Activated T-helper 1 cell treated with anti-CD3 and anti-CD28 coated beads, Interleukin-12 subunit alpha, Interleukin-12 subunit beta, Interleukin-2, Interleukin-4 antibody, amounts not matched to agents 30 ng/mL and 10 ng/mL and 1 ng/mL, durations not matched to agents 14 hours and 24 hours and 36 hours (primary cell): ENCODE results near the gene BANP. TPM values are rescaled to one million over a fixed set of nuclear protein-coding genes. Genes with fewer than 3 reads are reported as not detected.
"Not testable (repeated sequence)": the region's sequence is repeated elsewhere in the genome, so short reads cannot be mapped to it uniquely, and the experiment has no call there.

Experiments used
- DNase-seq: peaks from one replicate; pipeline ENCODE4 v3.0.0; 2021; ENCODE audit warnings: low spot score
- H3K27ac Mint-ChIP-seq: one replicate; pipeline ENCODE4 v1.8.0; 2021; ENCODE audit warnings: mild to moderate bottlenecking, mixed read lengths
- H3K27me3 Mint-ChIP-seq: one replicate; pipeline ENCODE4 v1.8.0; 2022; ENCODE audit warnings: mild to moderate bottlenecking, moderate library complexity, mixed read lengths; ENCODE audit not compliant: insufficient read depth
- H3K36me3 Mint-ChIP-seq: one replicate; pipeline ENCODE4 v1.8.0; 2021; ENCODE audit warnings: low read depth, mixed read lengths
- H3K4me1 Mint-ChIP-seq: one replicate; pipeline ENCODE4 v1.8.0; 2021; ENCODE audit warnings: low read depth, mixed read lengths
- H3K4me3 Mint-ChIP-seq: one replicate; pipeline ENCODE4 v1.8.0; 2021; ENCODE audit warnings: mild to moderate bottlenecking, moderate library complexity, mixed read lengths
- H3K9me3 Mint-ChIP-seq: one replicate; pipeline ENCODE4 v1.8.0; 2021; ENCODE audit warnings: mixed read lengths
- intact Hi-C: fragments of 100-400 bp; cut with micrococcal nuclease; formaldehyde crosslinking; loops from one replicate; pipeline ENCODE4 v1.15.1; 2024
- total RNA-seq: library from RNA; stranded (reverse); gene quantifications from 2 replicates; pipeline ENCODE4 v1.2.3, GENCODE V29; 2022

The BANP gene
- total RNA-seq, 1 donor from 2014 or later: 35.5 TPM

DNA sequence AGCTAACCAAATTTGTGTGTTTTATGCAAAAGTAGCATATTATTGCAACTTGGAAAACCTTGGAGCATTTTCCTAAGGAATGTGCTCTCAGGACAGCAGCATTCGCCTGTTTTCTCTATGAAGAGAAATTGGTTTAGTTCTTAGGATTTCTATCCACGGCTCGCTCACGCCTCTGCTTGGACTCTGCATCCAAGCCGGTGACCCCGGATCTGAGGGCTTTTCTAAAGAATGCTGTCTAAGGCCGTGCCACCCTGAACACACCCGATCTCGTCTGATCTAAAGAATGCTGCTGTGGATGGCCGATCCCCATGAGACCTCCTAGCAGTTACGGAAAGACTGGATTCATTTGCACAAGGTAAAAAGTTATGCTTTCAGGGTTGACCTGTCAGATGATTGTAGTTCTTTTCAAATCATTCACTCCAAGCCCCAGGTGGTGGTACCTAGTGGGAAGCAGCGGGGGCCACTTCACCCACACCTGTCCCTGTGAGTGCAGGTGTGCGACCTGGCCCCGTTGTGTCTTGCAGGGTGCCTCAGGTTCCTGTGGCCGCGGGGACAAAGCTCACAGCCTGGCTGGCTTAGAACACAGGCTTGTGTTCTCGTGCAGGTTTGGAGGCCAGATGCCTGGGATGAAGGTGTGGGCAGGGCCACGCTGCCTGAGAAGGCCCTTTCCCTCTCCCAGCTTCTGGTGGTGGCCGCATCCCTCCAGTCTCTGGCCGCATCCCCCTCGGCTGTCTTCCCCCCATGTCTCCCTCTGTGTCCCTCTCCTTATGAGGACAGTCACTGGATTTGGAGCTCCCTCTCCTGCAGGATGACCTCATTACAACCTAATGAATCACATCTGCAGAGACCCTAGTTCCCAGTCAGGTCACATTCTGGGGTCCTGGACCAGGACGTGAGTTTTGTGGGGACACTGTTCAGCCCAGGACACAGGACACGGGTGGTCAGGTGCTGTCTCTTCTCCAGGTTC, 71.1 kb downstream of the BANP start:
- intact Hi-C loops: no loop called here
- H3K4me3 Mint-ChIP-seq: no peak overlapping the region
- H3K27me3 Mint-ChIP-seq: no peaks in the 10 kb centered on the region
- H3K9me3 Mint-ChIP-seq: no peaks in the 10 kb centered on the region
- peaks cover 3% of the 10 kb centered on the region for H3K36me3 Mint-ChIP-seq
- H3K4me1 Mint-ChIP-seq: peaks cover 7% of the 10 kb centered on the region
- no peak overlapping the region for H3K27ac Mint-ChIP-seq
- DNase-seq: no peak

DNA sequence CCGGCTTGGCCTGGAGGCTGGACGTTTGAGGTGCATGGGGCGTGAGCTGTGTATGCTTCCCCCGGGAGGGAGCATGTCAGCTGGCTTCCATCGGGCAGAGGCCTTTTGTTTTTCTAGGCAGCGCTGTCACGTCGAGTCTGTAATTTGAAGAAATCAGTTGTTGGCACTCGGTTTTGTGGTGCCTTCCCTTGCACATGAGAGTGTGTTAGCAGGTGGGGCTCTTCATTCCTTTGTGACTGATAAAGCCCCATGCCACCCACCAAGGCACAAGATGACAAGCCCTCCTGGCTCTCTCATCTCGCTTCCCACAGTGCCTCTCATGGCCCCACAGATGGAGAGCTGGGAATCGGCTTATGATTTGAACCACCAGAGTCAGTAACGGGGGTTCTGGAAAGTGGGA, 72.1 kb downstream of the BANP start:
- DNase-seq: no peak
- Mint-ChIP-seq H3K9me3 (no peaks in the 10 kb centered on the region), H3K27me3 (no peaks in the 10 kb centered on the region), H3K27ac (peak overlapping the region; percentile 65), H3K4me1 (peaks cover 7% of the 10 kb centered on the region), H3K4me3 (no peak overlapping the region), H3K36me3 (peaks cover 3% of the 10 kb centered on the region)
- intact Hi-C loops: no loop called here

DNA sequence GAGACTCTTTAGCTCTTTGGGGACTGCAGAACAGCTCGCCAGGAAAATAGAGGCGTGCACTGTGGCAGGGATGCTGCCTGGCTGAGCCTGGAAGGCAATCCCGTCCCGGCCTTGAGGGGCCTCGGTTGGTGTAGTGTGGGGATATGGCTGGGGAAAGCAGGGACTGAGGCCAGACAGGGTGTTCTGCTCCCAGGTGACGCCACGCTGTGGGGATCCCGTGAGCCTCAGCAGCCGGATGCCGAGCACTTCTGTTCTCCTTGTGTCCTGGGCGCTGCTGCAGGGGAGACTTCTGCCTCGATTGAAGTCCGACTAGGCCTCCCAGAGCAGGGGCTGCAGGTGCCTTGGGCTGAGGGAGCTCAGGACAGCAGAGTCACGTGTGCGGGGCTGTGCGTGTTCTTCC, 72.6 kb downstream of the BANP start:
- no peaks in the 10 kb centered on the region for H3K9me3 Mint-ChIP-seq
- intact Hi-C loops: no loop called here
- DNase-seq: no peak
- no peaks in the 10 kb centered on the region for H3K27me3 Mint-ChIP-seq
- peaks cover 7% of the 10 kb centered on the region for H3K4me1 Mint-ChIP-seq
- H3K4me3 Mint-ChIP-seq: no peak overlapping the region
- H3K36me3 Mint-ChIP-seq: peaks cover 5% of the 10 kb centered on the region
- peak overlapping the region; percentile 65 for H3K27ac Mint-ChIP-seq

DNA sequence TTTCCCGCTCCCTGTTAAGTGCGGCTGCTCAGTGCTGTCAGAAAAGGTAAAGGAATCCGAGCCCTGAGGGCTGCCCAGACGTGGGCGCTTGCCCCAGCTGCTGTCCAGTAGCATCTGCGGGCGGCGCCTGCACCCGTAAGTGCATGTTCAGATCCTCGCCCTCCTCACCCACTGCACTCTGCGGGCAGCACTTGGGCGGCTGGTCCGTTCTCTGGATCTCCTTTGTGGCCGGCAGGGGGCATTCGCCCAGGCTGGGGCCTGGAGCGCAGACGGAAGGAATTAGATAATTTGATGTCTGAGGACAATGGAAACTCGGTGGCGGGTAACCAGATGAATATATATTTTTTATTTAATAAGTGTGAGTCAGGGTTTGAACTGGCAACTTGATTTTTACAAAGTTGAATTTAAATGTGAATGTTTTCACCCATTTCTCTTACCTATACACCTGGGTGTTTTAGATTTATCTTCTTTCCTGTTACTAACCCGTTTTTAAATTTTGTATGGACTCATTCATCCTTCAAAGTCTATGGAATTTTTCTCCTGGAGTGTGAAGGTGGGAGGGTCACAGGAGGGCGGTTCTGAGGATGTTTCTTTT, 73.4 kb downstream of the BANP start:
- H3K9me3 Mint-ChIP-seq, H3K36me3 Mint-ChIP-seq, H3K4me3 Mint-ChIP-seq, DNase-seq, H3K4me1 Mint-ChIP-seq, H3K27ac Mint-ChIP-seq, H3K27me3 Mint-ChIP-seq, intact Hi-C loops: not testable (repeated sequence)

DNA sequence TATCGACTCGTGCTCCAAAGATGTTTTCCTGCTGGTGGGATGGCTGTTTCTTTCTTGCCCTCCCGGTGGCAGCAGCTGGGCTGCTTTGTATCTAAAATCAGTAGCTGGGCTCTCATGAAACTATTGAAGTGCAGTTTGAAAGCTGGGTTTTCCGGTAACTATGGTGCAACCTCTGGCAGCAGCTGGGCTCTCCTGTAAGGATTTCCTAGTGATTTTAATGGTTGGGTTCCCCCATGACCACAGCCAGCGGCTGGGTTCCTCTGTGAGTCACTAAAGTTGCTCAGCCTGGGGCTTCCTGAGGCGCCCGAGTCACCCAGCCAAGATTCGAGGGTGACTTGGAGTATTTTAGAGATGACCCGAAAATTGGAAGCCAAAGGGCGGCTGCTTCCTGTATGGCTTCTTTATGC, 73.9 kb downstream of the BANP start:
- H3K27ac Mint-ChIP-seq, H3K4me3 Mint-ChIP-seq: not testable (repeated sequence)

DNA sequence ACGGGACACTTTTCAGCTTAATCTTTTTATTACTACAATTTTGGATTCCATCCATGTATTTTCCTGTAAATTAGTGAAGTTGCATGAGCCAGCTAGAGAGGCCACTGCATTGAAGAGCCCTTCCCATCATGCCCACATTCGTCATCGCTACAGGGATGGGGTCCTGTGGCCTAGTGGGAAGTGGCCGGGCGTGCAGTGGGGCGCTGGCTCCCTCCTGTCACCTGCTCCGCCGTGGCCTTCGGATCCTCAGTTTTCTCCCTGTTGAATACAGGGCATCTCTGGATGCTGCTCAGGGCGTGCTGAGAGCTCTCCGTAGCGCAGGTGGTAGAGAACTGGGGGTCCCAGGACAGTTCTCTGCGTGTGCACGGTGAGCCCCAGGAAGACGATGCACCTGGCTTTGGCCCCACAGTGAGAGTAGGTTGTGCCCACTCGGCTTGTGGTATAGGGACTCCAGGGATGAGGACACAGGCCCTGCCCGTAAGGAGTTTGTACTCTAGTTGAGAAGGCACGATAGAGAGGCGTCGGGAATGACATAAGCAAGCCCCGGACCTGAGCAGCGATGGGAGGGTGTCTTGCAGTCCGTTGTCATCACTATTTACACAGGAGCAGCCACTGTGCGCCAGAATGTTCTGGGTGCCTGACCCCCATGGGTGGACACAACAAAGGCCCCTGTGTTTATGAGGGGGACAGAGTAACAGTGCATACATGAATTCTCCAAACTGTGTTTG, 74.8 kb downstream of the BANP start:
- H3K4me3 Mint-ChIP-seq, H3K27me3 Mint-ChIP-seq, H3K36me3 Mint-ChIP-seq, H3K4me1 Mint-ChIP-seq, H3K9me3 Mint-ChIP-seq, DNase-seq, intact Hi-C loops: not testable (repeated sequence)
- H3K27ac Mint-ChIP-seq: peak overlapping the region; percentile 59

More for the DNA sequence above, 73.9 kb downstream of the BANP start:
- H3K36me3 Mint-ChIP-seq, intact Hi-C loops, DNase-seq, H3K27me3 Mint-ChIP-seq, H3K4me1 Mint-ChIP-seq, H3K9me3 Mint-ChIP-seq: not testable (repeated sequence)

DNA sequence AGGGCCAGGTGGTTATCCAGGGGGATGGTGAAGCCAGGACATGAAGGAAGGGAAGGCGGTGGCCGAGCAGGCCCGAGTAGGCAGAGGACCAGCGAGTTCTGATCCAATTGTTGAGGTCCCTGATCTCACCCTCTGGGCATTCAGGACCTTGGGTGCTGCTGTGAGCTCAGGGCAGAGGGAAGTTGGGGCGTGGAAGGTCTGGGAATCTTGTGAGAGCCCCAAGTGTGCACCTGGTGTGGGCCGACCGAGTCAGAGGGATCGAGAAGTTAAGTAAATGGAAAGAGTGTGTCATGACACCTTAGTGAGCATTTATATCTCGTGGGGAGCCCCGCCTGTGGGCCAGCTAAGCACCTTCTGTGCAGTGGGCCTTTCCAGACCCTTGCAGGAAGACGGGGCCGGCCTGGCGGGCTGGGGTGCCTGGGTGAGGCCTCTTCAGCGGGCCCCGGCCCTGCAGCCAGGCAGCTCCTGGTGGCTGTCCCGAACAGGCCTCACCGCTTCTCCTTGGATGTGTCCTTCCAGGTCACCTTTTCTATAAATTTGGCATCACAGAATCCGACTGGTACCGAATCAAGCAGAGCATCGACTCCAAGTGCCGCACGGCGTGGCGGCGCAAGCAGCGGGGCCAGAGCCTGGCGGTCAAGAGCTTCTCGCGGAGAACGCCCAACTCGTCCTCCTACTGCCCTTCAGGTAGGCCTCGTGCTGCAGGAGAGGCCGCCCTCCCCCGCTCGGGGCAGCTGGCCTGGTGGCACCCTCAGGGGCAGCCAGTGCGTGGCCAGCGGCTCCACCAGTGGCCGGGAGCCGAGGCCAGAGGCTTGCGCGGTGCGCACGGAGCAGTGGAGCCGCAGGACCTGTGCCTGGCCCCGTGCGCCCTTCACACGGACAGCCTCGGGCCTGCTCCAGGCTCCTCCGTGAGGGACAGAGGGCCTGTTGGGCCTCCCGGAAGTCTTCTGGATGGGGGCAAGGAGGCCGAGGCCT, 76.0 kb downstream of the BANP start:
- no peak overlapping the region for H3K4me3 Mint-ChIP-seq
- H3K27me3 Mint-ChIP-seq: no peaks in the 10 kb centered on the region

DNA sequence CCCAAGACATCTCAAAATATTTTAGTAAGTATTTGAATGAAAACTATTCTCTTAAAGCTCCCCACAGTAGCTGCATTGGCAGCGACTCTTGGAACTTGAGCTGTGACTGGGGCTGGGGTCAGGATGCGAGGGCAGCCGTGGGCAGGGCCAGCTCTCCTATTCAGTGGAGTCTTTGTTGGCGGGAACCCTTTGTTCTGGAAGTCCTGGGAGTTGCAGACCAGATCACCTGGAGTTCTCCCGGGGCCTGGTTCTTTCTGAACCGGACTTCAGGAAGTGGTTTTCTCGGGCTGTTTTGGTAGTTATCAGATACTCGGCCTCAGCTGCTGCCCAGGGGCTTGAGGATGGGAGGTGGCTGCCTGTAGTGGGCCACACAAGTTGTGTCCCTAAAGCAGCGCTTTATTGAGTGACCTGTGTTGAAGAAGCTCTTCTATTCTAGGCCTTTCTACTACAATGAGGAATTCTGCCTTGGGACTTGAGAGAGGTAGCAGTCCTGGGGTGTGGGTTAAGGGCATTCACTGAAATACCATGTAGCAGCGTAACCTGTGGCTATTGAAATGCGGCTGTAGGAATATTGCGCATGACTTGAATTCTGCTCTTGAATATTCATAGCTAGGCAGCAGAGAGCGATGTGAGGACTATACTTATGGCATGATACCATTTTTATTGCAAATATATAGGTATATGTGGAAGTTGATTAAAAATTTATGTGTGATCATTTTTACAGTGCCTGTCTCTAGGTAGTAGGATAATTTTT, 77.1 kb downstream of the BANP start:
- H3K4me3 Mint-ChIP-seq, H3K27me3 Mint-ChIP-seq, H3K36me3 Mint-ChIP-seq, DNase-seq, H3K4me1 Mint-ChIP-seq, H3K27ac Mint-ChIP-seq, intact Hi-C loops, H3K9me3 Mint-ChIP-seq: not testable (repeated sequence)

More for the DNA sequence above, 76.0 kb downstream of the BANP start:
- DNase-seq: no peak
- intact Hi-C loops: no loop called here
- no peaks in the 10 kb centered on the region for H3K9me3 Mint-ChIP-seq
- H3K4me1 Mint-ChIP-seq: peaks cover 7% of the 10 kb centered on the region
- no peak overlapping the region for H3K27ac Mint-ChIP-seq
- peaks cover 5% of the 10 kb centered on the region for H3K36me3 Mint-ChIP-seq

GRCh38 chr16:88030498-88030897, 79.3 kb downstream of the BANP start:
- no peak overlapping the region for H3K4me3 Mint-ChIP-seq
- H3K27me3 Mint-ChIP-seq: no peaks in the 10 kb centered on the region
- H3K27ac Mint-ChIP-seq: no peak overlapping the region
- H3K9me3 Mint-ChIP-seq: no peaks in the 10 kb centered on the region
- intact Hi-C loops: no loop called here
- DNase-seq: no peak
- peaks cover 7% of the 10 kb centered on the region for H3K4me1 Mint-ChIP-seq
- peaks cover 7% of the 10 kb centered on the region for H3K36me3 Mint-ChIP-seq

DNA sequence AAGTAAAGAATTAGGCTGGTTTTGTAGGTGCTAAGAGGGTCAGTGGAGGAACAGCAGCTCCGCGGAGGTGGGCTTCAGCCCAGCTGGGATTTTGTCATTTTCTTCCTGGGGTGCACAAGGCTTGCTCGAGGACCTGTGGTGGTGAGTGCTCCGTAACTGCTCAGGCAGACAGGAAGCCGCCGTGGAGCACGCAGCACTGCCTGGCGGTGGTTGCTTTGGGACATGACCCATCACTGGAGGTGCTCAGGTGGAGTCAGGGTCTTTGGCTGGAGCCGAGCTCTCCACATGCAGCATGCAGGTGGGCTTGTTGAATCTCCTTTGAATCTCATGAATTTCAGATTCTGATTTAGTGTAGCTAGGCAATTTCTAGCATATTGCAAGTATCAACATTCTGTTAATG, 79.7 kb downstream of the BANP start:
- DNase-seq, intact Hi-C loops, H3K4me1 Mint-ChIP-seq, H3K4me3 Mint-ChIP-seq, H3K9me3 Mint-ChIP-seq, H3K27me3 Mint-ChIP-seq, H3K27ac Mint-ChIP-seq: not testable (repeated sequence)
- peaks cover 10% of the 10 kb centered on the region for H3K36me3 Mint-ChIP-seq

- H3K27ac Mint-ChIP-seq, intact Hi-C loops, H3K4me1 Mint-ChIP-seq, DNase-seq, H3K9me3 Mint-ChIP-seq, H3K27me3 Mint-ChIP-seq, H3K4me3 Mint-ChIP-seq: not testable (repeated sequence)
- peaks cover 14% of the 10 kb centered on the region for H3K36me3 Mint-ChIP-seq
These were observed 81.9 kb downstream of the BANP start for GRCh38 chr16:88033003-88033740.
